ENCODE measurements around the gene PMPCA. TPM values are rescaled to one million over a fixed set of nuclear protein-coding genes. Genes with fewer than 3 reads are reported as not detected.

PMPCA gene
- polyA plus RNA-seq, 1 experiment: 65.8 TPM

DNA sequence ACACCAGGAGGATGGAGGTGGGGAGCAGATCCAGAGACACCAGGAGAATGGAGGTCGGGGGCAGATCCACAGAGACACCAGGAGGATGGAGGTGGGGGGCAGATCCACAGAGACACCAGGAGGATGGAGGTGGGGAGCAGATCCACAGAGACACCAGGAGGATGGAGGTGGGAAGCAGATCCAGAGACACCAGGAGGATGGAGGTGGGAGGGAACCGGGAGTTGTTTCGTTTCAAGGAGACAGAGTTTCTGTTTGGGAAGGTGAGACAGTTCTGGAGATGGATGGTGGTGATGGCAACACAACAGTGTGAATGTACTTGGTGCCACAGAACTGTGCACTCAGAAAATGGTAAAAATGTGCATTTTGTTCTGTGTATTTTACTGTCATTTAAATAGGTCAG, 38.2 kb downstream of the PMPCA start:
- no peak overlapping the region for H3K27ac ChIP-seq (ENCODE audit: low read depth, low read length)
- no peak for TF ChIP-seq CTCF (IDR thresholded peaks at IDR 0.05; ENCODE audit: low read depth, low read length)
- no peak overlapping the region for H3K4me3 ChIP-seq (ENCODE audit: low read depth, low read length)
- no peaks in the 10 kb centered on the region for H3K27me3 ChIP-seq (ENCODE audit: control insufficient read depth, insufficient read depth, low read length)
- no peaks in the 10 kb centered on the region; the same call in 1 of the 2 replicates for H3K9me3 ChIP-seq (ENCODE audit: control insufficient read depth, insufficient read depth, low read length)
- ChIA-PET CTCF (no interaction called here), POLR2A (no interaction called here)
- no peak for DNase-seq (ENCODE audit: low read depth, low spot score)

DNA sequence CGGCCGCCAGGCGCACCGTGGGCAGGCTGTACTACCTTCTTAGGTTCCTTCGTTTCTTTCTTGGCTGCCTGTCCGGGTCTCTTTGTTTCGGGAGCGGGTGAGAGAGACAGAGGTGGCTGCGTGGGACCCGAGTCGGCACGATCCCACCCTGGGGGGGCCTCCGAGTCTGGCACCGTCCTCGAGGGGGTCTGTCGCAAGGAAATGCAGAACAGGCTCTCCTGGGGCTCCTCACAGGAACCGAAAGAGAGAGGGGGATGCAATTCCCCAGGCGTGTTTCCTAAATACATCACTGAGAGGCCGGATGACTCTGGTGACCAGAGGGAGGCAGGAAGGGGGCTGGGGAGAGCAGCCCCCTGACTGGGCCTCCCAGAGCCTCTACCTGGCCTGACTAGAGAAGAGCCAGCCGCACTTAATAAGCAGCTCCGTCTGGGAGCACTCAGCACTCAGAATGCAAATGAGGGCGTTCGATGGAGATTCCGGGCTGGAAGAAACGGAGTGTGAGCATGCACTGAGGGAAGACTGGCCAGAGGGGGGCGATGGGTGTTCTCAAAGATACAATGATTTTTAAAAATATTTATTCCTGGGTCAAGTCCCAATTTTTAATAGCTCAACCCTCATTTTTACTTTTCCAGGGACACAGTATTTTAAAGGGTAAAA, 40.9 kb downstream of the PMPCA start:
- Histone ChIP-seq H3K27ac (ENCODE audit: low read depth, low read length) (no peak overlapping the region), H3K4me3 (ENCODE audit: low read depth, low read length) (no peak overlapping the region), H3K27me3 (ENCODE audit: control insufficient read depth, insufficient read depth, low read length) (no peaks in the 10 kb centered on the region), H3K9me3 (ENCODE audit: control insufficient read depth, insufficient read depth, low read length) (no peaks in the 10 kb centered on the region; the same call in 1 of the 2 replicates)
- no peak for DNase-seq (ENCODE audit: low read depth, low spot score)
- ChIA-PET POLR2A (no interaction called here), CTCF (no interaction called here)
- no peak for TF ChIP-seq CTCF (IDR thresholded peaks at IDR 0.05; ENCODE audit: low read depth, low read length)

DNA sequence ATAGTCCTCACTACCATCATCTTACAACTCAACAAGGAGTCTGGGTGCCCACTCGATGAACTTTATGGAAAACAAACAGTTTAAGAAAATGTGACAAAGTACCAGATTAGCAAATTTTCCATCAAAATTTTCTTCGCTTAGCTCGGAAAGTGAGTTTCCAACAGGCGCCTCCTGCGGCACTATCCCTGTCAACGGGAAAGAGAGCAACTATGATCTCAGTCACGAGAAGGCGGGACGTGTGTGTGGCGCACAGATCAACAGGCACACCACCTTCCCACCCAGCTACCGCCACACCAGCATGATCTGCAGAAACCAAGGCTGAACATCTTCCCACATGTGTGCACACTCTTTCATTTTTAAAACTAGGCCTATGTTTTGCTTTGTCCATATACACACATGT, 42.9 kb downstream of the PMPCA start:
- ChIA-PET CTCF (interaction anchor here (1.0 kb wide), 1 partner anchor 13 kb away, joined by 3 read pairs; no protein-coding TSS in a partner anchor), POLR2A (no interaction called here)
- Histone ChIP-seq H3K27ac (ENCODE audit: low read depth, low read length) (no peak overlapping the region), H3K4me3 (ENCODE audit: low read depth, low read length) (no peak overlapping the region), H3K9me3 (ENCODE audit: control insufficient read depth, insufficient read depth, low read length) (no peaks in the 10 kb centered on the region), H3K27me3 (ENCODE audit: control insufficient read depth, insufficient read depth, low read length) (no peaks in the 10 kb centered on the region)
- TF ChIP-seq CTCF (IDR thresholded peaks at IDR 0.05; ENCODE audit: low read depth, low read length): no peak
- no peak for DNase-seq (ENCODE audit: low read depth, low spot score)

DNA sequence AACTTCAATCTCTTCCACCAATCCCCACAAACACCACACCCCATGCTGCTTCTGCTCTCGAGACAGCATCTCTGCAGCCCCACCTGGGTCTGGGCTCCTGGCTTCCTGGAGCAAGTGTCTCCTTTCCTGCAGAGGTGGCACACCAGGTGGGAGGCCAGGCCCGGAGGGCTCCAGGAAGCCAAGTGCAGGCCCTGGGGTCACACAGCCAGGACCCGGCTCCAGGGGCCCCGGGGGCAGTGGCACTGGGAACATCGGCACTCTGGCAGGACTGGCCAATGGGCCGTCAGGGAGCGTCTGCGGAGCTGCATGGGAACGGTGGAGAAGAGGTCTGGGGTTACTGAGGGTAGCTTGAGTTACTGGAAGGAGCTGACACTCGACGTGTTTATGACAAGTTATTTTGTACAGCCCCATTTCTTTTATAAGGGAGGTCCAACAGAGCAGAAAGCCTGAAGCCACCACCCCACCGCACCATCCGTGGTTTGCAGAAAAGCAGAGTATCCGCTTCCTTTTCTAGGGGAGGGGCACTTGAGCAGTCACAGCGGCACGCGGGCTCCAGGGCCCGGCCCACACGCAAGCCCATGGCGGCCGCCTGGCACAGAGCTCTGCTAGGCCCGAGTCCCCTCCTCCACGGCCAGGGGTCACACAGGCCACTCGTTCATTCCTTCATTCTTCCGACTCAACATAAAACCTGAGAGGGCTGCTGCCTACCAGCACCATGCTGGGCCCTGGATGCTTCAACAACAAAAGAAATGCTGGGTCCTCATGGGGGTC, 43.8 kb downstream of the PMPCA start:
- DNase-seq (ENCODE audit: low read depth, low spot score): no peak
- no peak overlapping the region for H3K4me3 ChIP-seq (ENCODE audit: low read depth, low read length)
- no peak overlapping the region for H3K27ac ChIP-seq (ENCODE audit: low read depth, low read length)
- TF ChIP-seq CTCF (IDR thresholded peaks at IDR 0.05; ENCODE audit: low read depth, low read length): no peak
- ChIA-PET POLR2A (interaction anchor here (0.6 kb wide), 1 partner anchor 262 kb away, joined by 17 read pairs; no protein-coding TSS in a partner anchor), CTCF (interaction anchor here (1.0 kb wide), 1 partner anchor 14 kb away, joined by 3 read pairs; no protein-coding TSS in a partner anchor)
- no peaks in the 10 kb centered on the region for H3K27me3 ChIP-seq (ENCODE audit: control insufficient read depth, insufficient read depth, low read length)
- H3K9me3 ChIP-seq (ENCODE audit: control insufficient read depth, insufficient read depth, low read length): no peaks in the 10 kb centered on the region

Data from AG04450 (cell line).